GM19099 (cell line): ENCODE data around the gene OIP5.

Experiments
- POLR2A ChIP-seq: IDR thresholded peaks from 3 replicates; pipeline ENCODE4 v1.6.1; 2011; ENCODE audit warnings: low read depth; ENCODE audit not compliant: insufficient read length; ENCODE audit errors: extremely low read depth

The OIP5 gene

GRCh38 chr15:41309226-41309905 lies 23.0 kb downstream of the OIP5 start:
- no peak for TF ChIP-seq POLR2A

- TF ChIP-seq POLR2A: no peak
Observed at GRCh38 chr15:41307679-41308078, 24.7 kb downstream of the OIP5 start.

GRCh38 chr15:41304149-41304770 lies 28.1 kb downstream of the OIP5 start:
- no peak for TF ChIP-seq POLR2A

GRCh38 chr15:41301587-41301986 lies 30.8 kb downstream of the OIP5 start:
- no peak for TF ChIP-seq POLR2A

GRCh38 chr15:41292521-41292920 lies 39.9 kb downstream of the OIP5 start:
- TF ChIP-seq POLR2A: no peak

- peak; percentile 15 for TF ChIP-seq POLR2A
Observed at GRCh38 chr15:41291065-41291631, 41.2 kb downstream of the OIP5 start.

GRCh38 chr15:41289953-41290352 lies 42.4 kb downstream of the OIP5 start:
- TF ChIP-seq POLR2A: no peak

GRCh38 chr15:41288464-41288863 lies 43.9 kb downstream of the OIP5 start:
- TF ChIP-seq POLR2A: no peak

GRCh38 chr15:41286665-41287333 lies 45.6 kb downstream of the OIP5 start:
- no peak for TF ChIP-seq POLR2A

- no peak for TF ChIP-seq POLR2A
Observed at GRCh38 chr15:41285285-41285684, 47.1 kb downstream of the OIP5 start.

- no peak for TF ChIP-seq POLR2A
Observed at GRCh38 chr15:41284427-41285177, 47.8 kb downstream of the OIP5 start.

GRCh38 chr15:41283653-41284426 lies 48.6 kb downstream of the OIP5 start:
- peak; percentile 87 for TF ChIP-seq POLR2A

- no peak for TF ChIP-seq POLR2A
Observed at GRCh38 chr15:41281236-41281635, 51.2 kb downstream of the OIP5 start.

GRCh38 chr15:41279535-41280283 lies 52.7 kb downstream of the OIP5 start:
- TF ChIP-seq POLR2A: no peak
